ENCODE measurements around the gene SCAF4.
"Not testable (repeated sequence)": the region's sequence is repeated elsewhere in the genome, so short reads cannot be mapped to it uniquely, and the experiment has no call there.

SCAF4 gene

GRCh38 chr21:31744182-31744800 lies 12.4 kb upstream of the SCAF4 start:
- H3K27ac ChIP-seq, result no peak overlapping the region
- no peak overlapping the region for H3K4me3 ChIP-seq

DNA sequence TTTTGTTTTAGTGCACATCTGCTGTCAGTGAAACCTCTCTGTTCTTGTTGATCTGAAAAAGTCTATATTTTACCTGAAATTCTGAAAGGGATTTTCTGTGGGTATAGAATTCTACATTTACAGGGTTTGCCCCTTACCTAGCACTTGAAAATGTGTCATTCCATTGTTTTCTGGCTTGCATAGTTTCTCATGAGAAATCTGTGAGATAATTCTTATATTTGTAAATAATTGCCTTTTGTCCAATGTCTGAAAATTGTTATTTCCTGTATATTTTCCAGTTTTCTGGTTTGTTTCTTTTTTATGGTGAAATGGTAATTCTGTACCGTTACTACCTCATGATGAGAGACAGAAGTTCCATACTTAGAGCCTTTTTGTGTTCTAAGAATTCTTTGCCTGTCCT lies 11.8 kb upstream of the SCAF4 start:
- no peak overlapping the region for H3K4me3 ChIP-seq
- no peak overlapping the region for H3K27ac ChIP-seq

DNA sequence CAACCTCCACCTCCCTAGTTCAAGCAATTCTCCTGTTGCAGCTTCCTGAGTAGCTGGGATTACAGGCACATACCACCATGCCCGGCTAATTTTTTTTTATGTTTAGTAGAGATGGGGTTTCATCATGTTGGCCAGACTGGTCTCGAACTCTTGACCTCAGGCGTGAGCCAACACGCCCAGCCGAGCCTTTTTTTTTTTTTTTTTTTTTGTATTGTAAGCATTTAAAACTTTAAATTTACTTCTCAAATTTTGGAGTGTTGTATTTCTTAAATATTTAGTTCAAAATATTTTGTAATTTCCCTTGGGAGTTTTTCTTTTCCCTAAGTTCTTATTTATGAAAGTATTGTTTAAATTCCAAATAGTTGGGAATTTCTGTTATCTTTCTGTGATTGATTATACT lies 9.2 kb upstream of the SCAF4 start:
- no peak overlapping the region for H3K27ac ChIP-seq

GRCh38 chr21:31737586-31738397 lies 5.9 kb upstream of the SCAF4 start:
- peak overlapping the region in 3 of 21 experiments; percentile 29 to 51 (median 43) for H3K27ac ChIP-seq
- not testable (repeated sequence) for H3K4me3 ChIP-seq

More for the DNA sequence above, 9.2 kb upstream of the SCAF4 start:
- no peak overlapping the region for H3K4me3 ChIP-seq

- Histone ChIP-seq H3K27ac (no peak overlapping the region), H3K4me3 (no peak overlapping the region)
Measured at GRCh38 chr21:31735511-31735992, 3.6 kb upstream of the SCAF4 start.

GRCh38 chr21:31733551-31734149 lies 1.7 kb upstream of the SCAF4 start:
- no peak overlapping the region for H3K4me3 ChIP-seq
- H3K27ac ChIP-seq, result peak overlapping the region in 11 of 21 experiments; percentile 33 to 98 (median 96)

GRCh38 chr21:31732597-31733550 lies 956 bp upstream of the SCAF4 start:
- peak overlapping the region; percentile 33 to 98 (median 90) for H3K27ac ChIP-seq
- peak overlapping the region; percentile 69 to 100 (median 79) for H3K4me3 ChIP-seq

DNA sequence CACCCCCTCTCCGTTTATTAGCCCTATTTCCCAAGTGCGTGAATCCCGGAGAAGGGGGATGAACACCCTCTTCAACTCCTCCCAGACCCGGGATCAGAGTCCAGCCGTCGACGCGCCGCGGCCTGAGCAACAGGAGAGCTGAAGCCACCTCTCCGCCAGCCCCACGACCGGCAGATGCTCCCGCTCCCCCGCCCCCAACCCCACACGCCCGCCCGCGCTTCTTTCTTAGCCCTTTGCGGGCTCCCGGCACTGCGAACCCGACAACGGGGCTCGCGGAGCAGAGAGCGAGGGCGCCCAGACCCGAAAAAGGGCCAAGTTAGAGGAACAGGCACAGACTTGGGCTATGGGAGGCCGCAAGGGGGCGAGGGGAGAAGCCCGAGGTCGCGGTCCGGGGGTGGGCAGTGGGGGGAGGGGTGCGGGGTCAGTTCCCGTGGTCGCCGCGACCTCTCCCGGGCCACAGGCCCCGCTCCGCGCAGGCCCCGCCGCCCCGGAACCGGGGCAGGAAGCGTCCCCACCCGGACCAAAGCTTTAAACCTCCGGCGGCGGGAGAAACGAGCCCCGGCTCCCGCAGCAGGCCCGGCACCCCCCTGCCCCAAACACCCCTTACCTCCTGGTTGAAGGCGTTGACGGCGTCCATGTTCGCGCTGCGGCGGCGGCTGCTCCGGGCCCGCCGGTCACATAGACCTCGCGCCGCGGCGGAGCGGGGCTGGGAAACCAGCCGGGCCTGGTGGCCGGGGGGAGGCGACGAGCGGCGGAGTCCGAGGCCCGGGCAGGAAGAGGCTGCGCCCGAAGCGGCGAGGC lies 662 bp downstream of the SCAF4 start:
- Histone ChIP-seq H3K27ac (peak overlapping the region; percentile 67 to 99 (median 94)), H3K4me3 (peak overlapping the region; percentile 69 to 100 (median 79))

DNA sequence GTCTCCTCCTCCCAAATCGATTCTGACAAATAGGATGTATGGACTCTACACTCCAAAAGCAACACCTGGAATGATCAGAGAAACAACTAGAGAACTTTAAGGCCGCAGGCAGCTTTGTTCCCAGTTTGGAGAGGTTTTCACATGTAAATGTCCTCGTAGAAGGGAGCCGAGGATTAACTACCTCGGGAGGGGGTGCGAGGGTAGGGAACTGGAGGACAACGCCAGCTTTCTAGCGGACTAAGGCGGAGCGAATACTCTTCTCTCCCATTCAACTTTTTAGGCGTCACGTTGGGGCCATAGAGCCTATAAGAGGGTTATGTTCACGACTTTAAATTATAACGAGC lies 1.2 kb downstream of the SCAF4 start:
- H3K27ac ChIP-seq, result peak overlapping the region in 19 of 21 experiments; percentile 89 to 99 (median 94)
- H3K4me3 ChIP-seq, result peak overlapping the region; percentile 69 to 100 (median 79)

- Histone ChIP-seq H3K4me3 (peak overlapping the region in 5 of 7 experiments; percentile 69 to 100 (median 78)), H3K27ac (peak overlapping the region in 2 of 21 experiments; percentile 97 to 98)
Measured at GRCh38 chr21:31729622-31730343, 2.1 kb downstream of the SCAF4 start.

GRCh38 chr21:31728952-31729351 lies 3.0 kb downstream of the SCAF4 start:
- Histone ChIP-seq H3K27ac (no peak overlapping the region), H3K4me3 (no peak overlapping the region)

DNA sequence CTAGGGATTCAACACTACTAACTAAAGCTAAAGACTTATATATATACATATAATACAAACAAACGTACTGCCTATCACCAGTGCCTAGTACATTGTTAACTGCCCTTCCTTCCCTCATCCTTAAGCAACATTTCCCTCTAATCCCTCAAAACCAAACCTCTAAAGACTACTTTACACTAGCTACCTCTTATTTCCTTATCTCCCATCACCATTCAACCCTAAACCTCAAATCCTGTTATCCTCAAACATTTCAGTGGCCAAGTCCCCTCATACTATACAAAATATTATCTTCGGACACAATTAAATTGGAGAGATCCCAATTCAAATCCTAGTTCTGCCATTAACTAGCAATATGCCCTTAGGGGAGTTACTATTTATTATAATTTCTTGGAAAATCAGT lies 3.7 kb downstream of the SCAF4 start:
- Histone ChIP-seq H3K4me3 (no peak overlapping the region), H3K27ac (no peak overlapping the region)

DNA sequence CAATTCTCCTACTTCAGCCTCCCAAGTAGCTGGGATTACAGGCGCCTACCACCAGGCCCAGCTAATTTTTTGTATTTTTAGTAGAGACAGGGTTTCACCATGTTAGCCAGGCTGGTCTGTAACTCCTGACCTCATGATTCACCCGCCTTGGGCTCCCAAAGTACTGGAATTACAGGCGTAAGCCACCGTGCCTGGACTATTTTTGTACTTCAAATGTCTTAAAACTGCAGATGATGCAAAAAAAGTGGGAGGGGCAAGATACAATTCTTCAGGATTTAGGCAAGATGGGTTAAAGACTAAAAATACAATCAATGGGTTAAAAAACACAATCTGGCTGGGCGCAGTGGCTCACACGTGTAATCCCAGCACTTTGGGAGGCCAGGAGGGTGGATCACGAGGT lies 4.7 kb downstream of the SCAF4 start:
- Histone ChIP-seq H3K4me3 (no peak overlapping the region), H3K27ac (no peak overlapping the region)

GRCh38 chr21:31726407-31726806 lies 5.5 kb downstream of the SCAF4 start:
- H3K27ac ChIP-seq, result no peak overlapping the region
- H3K4me3 ChIP-seq, result no peak overlapping the region

DNA sequence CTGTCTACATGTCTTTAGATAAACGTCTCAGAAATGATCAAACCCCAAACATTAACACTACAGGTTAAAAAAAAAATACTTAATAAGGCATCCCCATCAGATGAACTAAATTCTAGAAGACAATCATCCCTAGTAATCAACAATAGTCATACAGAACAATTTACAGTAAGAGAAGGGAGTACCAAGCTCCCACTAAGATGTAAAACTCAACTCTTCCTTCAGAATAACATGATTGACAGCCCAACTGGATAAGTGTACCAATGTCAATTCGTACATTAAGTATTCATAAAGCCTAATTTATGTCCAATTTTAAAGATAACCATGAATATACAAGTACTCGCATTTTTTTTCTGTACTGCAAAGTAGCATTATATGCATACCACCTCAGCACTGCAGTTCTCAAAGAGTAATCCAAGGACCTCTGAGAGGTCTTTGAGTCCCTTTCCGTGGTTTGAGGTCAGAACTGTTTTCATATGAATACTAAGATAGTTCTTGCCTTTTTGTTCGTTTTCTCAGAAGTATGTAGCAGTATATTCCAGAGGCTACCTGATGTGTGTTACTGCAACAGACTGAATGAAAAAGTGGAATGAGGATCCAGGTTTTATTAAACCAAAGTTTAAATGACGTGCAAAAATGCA lies 6.6 kb downstream of the SCAF4 start:
- Histone ChIP-seq H3K27ac (no peak overlapping the region), H3K4me3 (no peak overlapping the region)

DNA sequence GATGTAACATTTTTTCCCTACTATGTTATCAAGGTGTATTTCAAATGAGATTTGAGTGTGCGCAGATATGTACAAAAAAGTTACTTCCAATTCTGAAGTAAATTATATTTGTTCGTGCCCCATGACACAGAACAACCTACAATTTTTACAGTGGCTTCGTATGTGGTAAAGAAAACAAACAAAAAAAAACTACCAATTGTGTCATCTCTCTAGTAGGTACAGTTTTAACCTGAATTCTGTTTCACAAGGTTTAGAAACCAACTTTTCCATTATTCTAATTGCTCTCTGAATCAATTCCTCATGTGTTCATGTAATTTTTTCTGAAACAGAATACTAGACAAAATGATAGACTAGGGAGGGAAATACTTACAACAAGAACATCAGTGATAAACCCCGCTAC lies 7.4 kb downstream of the SCAF4 start:
- H3K27ac ChIP-seq, result no peak overlapping the region
- H3K4me3 ChIP-seq, result no peak overlapping the region

DNA sequence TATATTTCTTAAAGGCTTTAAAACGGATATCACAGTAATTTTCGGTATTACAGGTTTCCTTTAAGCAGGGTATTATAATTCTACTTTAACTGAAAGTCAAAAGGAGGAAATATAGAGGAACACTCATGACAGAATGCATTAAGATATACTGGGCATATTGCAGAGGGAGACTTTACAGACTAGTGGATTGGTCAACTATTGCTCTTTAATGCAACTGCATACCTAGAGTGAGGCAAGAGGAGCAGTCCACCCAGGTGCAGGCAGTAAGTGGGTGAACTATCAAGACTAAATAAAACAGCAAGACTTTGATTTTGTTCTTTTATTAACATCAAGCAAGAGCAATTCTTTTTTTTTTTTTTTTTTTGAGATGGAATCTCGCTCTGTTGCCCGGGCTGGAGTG lies 10.5 kb downstream of the SCAF4 start:
- Histone ChIP-seq H3K4me3 (no peak overlapping the region), H3K27ac (no peak overlapping the region)

DNA sequence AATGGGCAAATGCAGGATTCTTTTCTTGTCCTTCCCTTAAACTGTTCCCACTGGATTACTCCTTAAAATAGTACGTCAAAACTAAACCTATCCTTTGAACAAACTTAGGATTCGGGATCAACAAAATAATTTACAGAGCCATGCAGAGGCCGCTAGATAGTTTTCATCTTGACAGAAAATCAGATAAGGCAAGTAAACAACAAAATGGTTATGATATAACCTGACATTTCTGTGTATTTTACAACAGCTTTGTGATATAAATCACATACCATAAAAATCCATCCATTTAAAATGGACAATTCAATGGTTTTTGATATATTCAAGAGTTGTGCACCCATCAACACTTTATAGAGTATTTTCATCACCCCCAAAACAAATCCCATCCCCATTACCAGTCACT lies 11.2 kb downstream of the SCAF4 start:
- no peak overlapping the region for H3K27ac ChIP-seq
- no peak overlapping the region for H3K4me3 ChIP-seq
